GM20000 (cell line): Measurements from ENCODE around the gene CTDSPL.

Experiments
- DNase-seq: peaks from one replicate; pipeline ENCODE4 v3.0.0; 2012; ENCODE audit warnings: low spot score
- TF ChIP-seq, protein P1 (sequence below): IDR thresholded peaks from 2 replicates; pipeline ENCODE4 v1.5.1; 2012; ENCODE audit warnings: mild to moderate bottlenecking, control low read depth; ENCODE audit errors: extremely low read depth, missing control alignments

Gene CTDSPL

GRCh38 chr3:37995652-37996641 is 134.3 kb downstream of the CTDSPL start:
- TF ChIP-seq, protein P1, sequence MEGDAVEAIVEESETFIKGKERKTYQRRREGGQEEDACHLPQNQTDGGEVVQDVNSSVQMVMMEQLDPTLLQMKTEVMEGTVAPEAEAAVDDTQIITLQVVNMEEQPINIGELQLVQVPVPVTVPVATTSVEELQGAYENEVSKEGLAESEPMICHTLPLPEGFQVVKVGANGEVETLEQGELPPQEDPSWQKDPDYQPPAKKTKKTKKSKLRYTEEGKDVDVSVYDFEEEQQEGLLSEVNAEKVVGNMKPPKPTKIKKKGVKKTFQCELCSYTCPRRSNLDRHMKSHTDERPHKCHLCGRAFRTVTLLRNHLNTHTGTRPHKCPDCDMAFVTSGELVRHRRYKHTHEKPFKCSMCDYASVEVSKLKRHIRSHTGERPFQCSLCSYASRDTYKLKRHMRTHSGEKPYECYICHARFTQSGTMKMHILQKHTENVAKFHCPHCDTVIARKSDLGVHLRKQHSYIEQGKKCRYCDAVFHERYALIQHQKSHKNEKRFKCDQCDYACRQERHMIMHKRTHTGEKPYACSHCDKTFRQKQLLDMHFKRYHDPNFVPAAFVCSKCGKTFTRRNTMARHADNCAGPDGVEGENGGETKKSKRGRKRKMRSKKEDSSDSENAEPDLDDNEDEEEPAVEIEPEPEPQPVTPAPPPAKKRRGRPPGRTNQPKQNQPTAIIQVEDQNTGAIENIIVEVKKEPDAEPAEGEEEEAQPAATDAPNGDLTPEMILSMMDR, result no peak
- no peak for DNase-seq

DNA sequence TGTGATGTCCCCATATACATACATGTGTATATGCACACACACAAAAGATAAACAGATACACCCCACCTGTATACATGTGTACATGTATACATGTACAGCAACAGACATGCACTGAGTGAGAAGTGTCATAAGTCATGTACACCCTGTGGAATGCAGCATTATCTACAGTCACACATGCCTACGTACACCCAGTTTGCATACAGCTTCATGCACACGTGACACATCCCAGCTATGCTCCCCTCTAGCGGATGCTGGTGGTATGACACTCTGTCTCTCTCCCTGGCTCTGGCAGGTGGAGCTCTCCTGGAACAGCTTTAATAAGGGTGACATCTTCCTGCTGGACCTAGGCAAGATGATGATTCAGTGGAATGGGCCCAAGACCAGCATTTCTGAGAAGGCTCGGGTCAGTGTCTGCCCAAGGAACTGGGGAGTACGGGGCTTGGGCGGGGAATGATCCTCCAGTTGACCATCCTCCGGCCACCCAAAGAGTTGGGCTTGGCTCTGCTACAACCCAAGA is 135.2 kb downstream of the CTDSPL start:
- peak; percentile 83 for DNase-seq
- TF ChIP-seq, protein P1, result peak; percentile 80

- TF ChIP-seq, protein P1, result no peak
- no peak for DNase-seq
Observed at GRCh38 chr3:37997342-37997741, 135.7 kb downstream of the CTDSPL start.

GRCh38 chr3:37997791-37998370 is 136.2 kb downstream of the CTDSPL start:
- TF ChIP-seq, protein P1, result no peak
- no peak for DNase-seq

- no peak for DNase-seq
- TF ChIP-seq, protein P1, result no peak
Observed at GRCh38 chr3:37999836-38000235, 138.2 kb downstream of the CTDSPL start.

GRCh38 chr3:38000242-38000916 is 138.7 kb downstream of the CTDSPL start:
- TF ChIP-seq, protein P1, result no peak

More at GRCh38 chr3:38000242-38000916, 138.7 kb downstream of the CTDSPL start:
- DNase-seq, result no peak
